HCT116 (cell line): ENCODE data around the gene FAM3B. TPM values are rescaled to one million over a fixed set of nuclear protein-coding genes. Genes with fewer than 3 reads are reported as not detected.

Source experiments
- ATAC-seq: fragments of 200-7000 bp; cut with Tn5 transposase; 2 replicates; pipeline ENCODE4 v1.9.1; 2020; ENCODE audit warnings: mild to moderate bottlenecking, moderate library complexity
- BruUV-seq: library from RNA; stranded (reverse); fragments of 400-500 nt; replicated peaks from 2 replicates; lab custom pipeline; 2021; lab: Mats Ljungman, UMichigan
- CTCF ChIA-PET: fragments of 300-600 bp; sonication (Branson Sonifier 250); formaldehyde crosslinking; loops from one replicate; lab custom pipeline; 2021; ENCODE audit warnings: antibody characterized with exemption; lab: Charles Lee
- POLR2A ChIA-PET: fragments of 300-600, 350-600 bp; sonication (Branson Sonifier 250); formaldehyde crosslinking; loops from one replicate; lab custom pipeline; 2021; ENCODE audit warnings: antibody characterized with exemption; lab: Charles Lee
- RAD21 ChIA-PET, 2 experiments: fragments of 300-600 bp; sonication (Branson Sonifier 250); formaldehyde crosslinking; loops; one replicate each; lab custom pipeline; 2023; ENCODE audit warnings: low total read pairs in 2 of 2; ENCODE audit not compliant: uncharacterized antibody in 2 of 2, unreplicated experiment in 2 of 2, low non-redundant PET in 1 of 2; lab: Charles Lee
- DNase-seq: peaks from one replicate; pipeline ENCODE4 v3.0.0-alpha.2; 2010; ENCODE audit warnings: low read depth, low spot score
- H2AFZ ChIP-seq: fragments of 200-600 bp; shearing (Covaris generic), sonication (generic); 2 replicates; pipeline ENCODE4 v1.6.1; 2017; ENCODE audit warnings: low read depth, mixed run types, mixed read lengths, antibody characterized with exemption, low read length; ENCODE audit not compliant: poor library complexity, severe bottlenecking
- H3K27ac ChIP-seq: 2 replicates; pipeline ENCODE4 v1.5.1; 2012; ENCODE audit warnings: low read depth, low read length
- H3K27me3 ChIP-seq: fragments of 200-600 bp; sonication (generic); 2 replicates; pipeline ENCODE4 v1.6.1; 2016; ENCODE audit warnings: mixed run types, low read length, mixed read lengths; ENCODE audit not compliant: insufficient read depth
- H3K36me3 ChIP-seq, 2 experiments: fragments of 200-500 bp in 1 of 2; fragments of 200-600 bp in 1 of 2; sonication (Bioruptor generic) in 1 of 2; sonication (generic) in 1 of 2; 2 replicates each; pipeline versions ENCODE4 v1.5.1 to v1.6.1; 2014 to 2016; ENCODE audit warnings: low read length in 2 of 2, inconsistent platforms in 1 of 2, mixed read lengths in 1 of 2, mixed run types in 1 of 2; ENCODE audit not compliant: insufficient read depth in 2 of 2, control insufficient read depth in 1 of 2
- H3K4me1 ChIP-seq, 2 experiments: fragments of 200-600 bp in 1 of 2; sonication (generic) in 1 of 2; 2 replicates each; pipeline versions ENCODE4 v1.5.1 to v1.6.1; 2012 to 2017; ENCODE audit warnings: low read length in 2 of 2, inconsistent platforms in 1 of 2, mild to moderate bottlenecking in 1 of 2, mixed read lengths in 1 of 2, mixed run types in 1 of 2, moderate library complexity in 1 of 2; ENCODE audit not compliant: insufficient read depth in 2 of 2, control insufficient read depth in 1 of 2
- H3K4me2 ChIP-seq: fragments of 200-600 bp; sonication (generic); 2 replicates; pipeline ENCODE4 v1.6.1; 2017; ENCODE audit warnings: mixed run types, low read length, mixed read lengths
- H3K4me3 ChIP-seq, 2 experiments: fragments of 200-600 bp in 1 of 2; sonication (generic) in 1 of 2; replicated peaks in 1 of 2; 2 replicates each; pipeline ENCODE4 v1.5.1; 2011 to 2016; ENCODE audit warnings: low read length in 2 of 2, control low read depth in 1 of 2, low read depth in 1 of 2, mild to moderate bottlenecking in 1 of 2, mixed read lengths in 1 of 2, mixed run types in 1 of 2
- H3K79me2 ChIP-seq: fragments of 200-600 bp; sonication (generic); 2 replicates; pipeline ENCODE4 v1.6.1; 2017; ENCODE audit warnings: mild to moderate bottlenecking, mixed run types, low read length, moderate library complexity, mixed read lengths; ENCODE audit not compliant: insufficient read depth
- H3K9ac ChIP-seq: fragments of 200-600 bp; sonication (generic); 2 replicates; pipeline ENCODE4 v1.6.1; 2016; ENCODE audit warnings: low read length, mixed read lengths
- H3K9me2 ChIP-seq: fragments of 200-600 bp; sonication (generic), shearing (Covaris generic); 2 replicates; pipeline ENCODE4 v1.6.1; 2017; ENCODE audit warnings: mixed run types, mild to moderate bottlenecking, moderate library complexity; ENCODE audit not compliant: insufficient read depth
- H3K9me3 ChIP-seq, 2 experiments: fragments of 200-500 bp in 1 of 2; fragments of 200-600 bp in 1 of 2; sonication (Bioruptor generic) in 1 of 2; sonication (generic) in 1 of 2; 2 replicates each; pipeline ENCODE4 v1.6.1; 2014 to 2017; ENCODE audit warnings: low read length in 2 of 2, mixed read lengths in 2 of 2, inconsistent platforms in 1 of 2, low read depth in 1 of 2, mild to moderate bottlenecking in 1 of 2, mixed run types in 1 of 2, moderate library complexity in 1 of 2; ENCODE audit not compliant: control insufficient read depth in 1 of 2, insufficient read depth in 1 of 2
- H4K20me1 ChIP-seq: fragments of 200-600 bp; sonication (generic), shearing (Covaris generic); 2 replicates; pipeline ENCODE4 v1.6.1; 2017; ENCODE audit warnings: mixed run types, mild to moderate bottlenecking, moderate library complexity; ENCODE audit not compliant: insufficient read depth
- ATF3 ChIP-seq: IDR thresholded peaks from 2 replicates; pipeline ENCODE4 v1.6.1; 2012
- CBX3 ChIP-seq: IDR thresholded peaks from 2 replicates; pipeline ENCODE4 v1.6.1; 2012; ENCODE audit warnings: low read depth
- CEBPB ChIP-seq: IDR thresholded peaks from 2 replicates; pipeline ENCODE4 v1.6.1; 2012; ENCODE audit warnings: low read depth
- CTCF ChIP-seq, 3 experiments: fragments of 200-600 bp in 1 of 3; sonication (generic) in 1 of 3; IDR thresholded peaks in 2 of 3; conservative IDR thresholded peaks in 1 of 3; 2 replicates each; pipeline ENCODE4 v1.5.1; 2012 to 2017; ENCODE audit warnings: low read depth in 2 of 3, low read length in 2 of 3, antibody characterized with exemption in 1 of 3, borderline replicate concordance in 1 of 3, control low read depth in 1 of 3, mild to moderate bottlenecking in 1 of 3, mixed read lengths in 1 of 3, mixed run types in 1 of 3, moderate library complexity in 1 of 3; ENCODE audit not compliant: insufficient read depth in 1 of 3
- EGR1 ChIP-seq: IDR thresholded peaks from 2 replicates; pipeline ENCODE4 v1.6.1; 2012; ENCODE audit warnings: low read depth
- ELF1 ChIP-seq: IDR thresholded peaks from 2 replicates; pipeline ENCODE4 v1.6.1; 2012; ENCODE audit warnings: low read depth, borderline replicate concordance
- EZH2 ChIP-seq: fragments of 200-600 bp; sonication (generic); IDR thresholded peaks from 2 replicates; pipeline ENCODE4 v1.6.1; 2017; ENCODE audit warnings: antibody characterized with exemption, mixed run types
- EZH2phosphoT487 ChIP-seq: fragments of 200-600 bp; IDR thresholded peaks from 2 replicates; pipeline ENCODE4 v1.6.1; 2018; ENCODE audit warnings: antibody characterized with exemption, borderline replicate concordance
- FOSL1 ChIP-seq: IDR thresholded peaks from 2 replicates; pipeline ENCODE4 v1.6.1; 2012; ENCODE audit warnings: low read depth
- JUND ChIP-seq: IDR thresholded peaks from 2 replicates; pipeline ENCODE4 v1.6.1; 2012
- MAX ChIP-seq: IDR thresholded peaks from 2 replicates; pipeline ENCODE4 v1.6.1; 2012
- POLR2A ChIP-seq: IDR thresholded peaks from 2 replicates; pipeline ENCODE4 v1.7.0; 2011; ENCODE audit warnings: borderline replicate concordance; ENCODE audit not compliant: insufficient read depth, insufficient read length; ENCODE audit errors: extremely low read depth
- POLR2AphosphoS5 ChIP-seq: IDR thresholded peaks from 2 replicates; pipeline ENCODE4 v1.6.1; 2011; ENCODE audit warnings: mild to moderate bottlenecking, low read depth, low read length, moderate library complexity
- RAD21 ChIP-seq: IDR thresholded peaks from 2 replicates; pipeline ENCODE4 v1.6.1; 2012; ENCODE audit warnings: low read depth, mild to moderate bottlenecking
- REST ChIP-seq: IDR thresholded peaks from 2 replicates; pipeline ENCODE4 v1.6.1; 2012; ENCODE audit warnings: low read depth
- TCF7L2 ChIP-seq: IDR thresholded peaks from 2 replicates; pipeline ENCODE4 v1.7.0; 2011; ENCODE audit warnings: borderline replicate concordance, inconsistent platforms; ENCODE audit not compliant: insufficient read depth, insufficient read length; ENCODE audit errors: extremely low read depth
- YY1 ChIP-seq: IDR thresholded peaks from 2 replicates; pipeline ENCODE4 v1.6.1; 2011; ENCODE audit warnings: low read length, low read depth, moderate library complexity, mild to moderate bottlenecking; ENCODE audit not compliant: insufficient replicate concordance; ENCODE audit errors: extremely low read depth
- ZBTB33 ChIP-seq: IDR thresholded peaks from 2 replicates; pipeline ENCODE4 v1.6.1; 2011; ENCODE audit warnings: mild to moderate bottlenecking, low read length, moderate library complexity; ENCODE audit not compliant: insufficient replicate concordance; ENCODE audit errors: extremely low read depth
- ZFX ChIP-seq: fragments of 450-650 bp; IDR thresholded peaks from 2 replicates; pipeline ENCODE4 v1.6.1; 2017
- ZNF274 ChIP-seq: fragments of 200-500 bp; sonication (Bioruptor generic); IDR thresholded peaks from 2 replicates; pipeline ENCODE4 v1.6.1; 2014; ENCODE audit warnings: mild to moderate bottlenecking, low read depth, low read length, inconsistent platforms
- intact Hi-C: fragments of 100-400 bp; cut with micrococcal nuclease; formaldehyde crosslinking; loops from 2 replicates; pipeline ENCODE4 v1.10.0; 2022
- total RNA-seq: library from RNA; stranded (reverse); gene quantifications from one replicate; pipeline ENCODE4 v1.2.1, GENCODE V29; 2021; ENCODE audit not compliant: unreplicated experiment

Gene FAM3B
- total RNA-seq, 1 experiment from 2014 or later: not detected

GRCh38 chr21:41396558-41397075 is 80.0 kb downstream of the FAM3B start:
- CTCF ChIA-PET: no interaction called here
- no peaks in the 10 kb centered on the region for H3K79me2 ChIP-seq
- H3K9me3 ChIP-seq: no peaks in the 10 kb centered on the region
- no peak overlapping the region for H3K27ac ChIP-seq
- H4K20me1 ChIP-seq: no peaks in the 10 kb centered on the region
- no peaks in the 10 kb centered on the region for H3K9me2 ChIP-seq
- POLR2A ChIA-PET: no interaction called here
- TF ChIP-seq POLR2AphosphoS5 (no peak), FOSL1 (no peak), POLR2A (no peak), EGR1 (no peak), ZFX (no peak), CBX3 (no peak), ZNF274 (no peak), REST (no peak), ATF3 (no peak), EZH2phosphoT487 (no peak), ZBTB33 (no peak), ELF1 (no peak), MAX (no peak), EZH2 (no peak), TCF7L2 (no peak), YY1 (no peak), JUND (no peak), CEBPB (no peak), RAD21 (no peak), CTCF (IDR thresholded peaks at IDR 0.05 in 2 of 3, conservative IDR thresholded peaks at IDR 0.05 in 1 of 3; ENCODE audit: borderline replicate concordance in 1 of 3, insufficient read depth in 1 of 3, low read depth in 2 of 3, low read length in 2 of 3) (no peak)
- intact Hi-C loops: no loop called here
- no peaks in the 10 kb centered on the region for H3K36me3 ChIP-seq
- no peak overlapping the region for H3K4me3 ChIP-seq
- H3K4me2 ChIP-seq: no peak overlapping the region
- RAD21 ChIA-PET: no interaction called here
- ATAC-seq: no peak
- no peak overlapping the region for H2AFZ ChIP-seq
- H3K9ac ChIP-seq: no peak overlapping the region
- no TSS peak for BruUV-seq
- peaks cover 62% of the 10 kb centered on the region for H3K27me3 ChIP-seq
- H3K4me1 ChIP-seq: no peaks in the 10 kb centered on the region
- DNase-seq: no peak
